ENCODE data around the gene GSAP.

The GSAP gene

GRCh38 chr7:77416621-77417371 is 647 bp upstream of the GSAP start:
- H3K9ac ChIP-seq (ENCODE audit: low read length) = peak overlapping the region; percentile 70
- no peaks in the 10 kb centered on the region for H3K36me3 ChIP-seq (ENCODE audit: control insufficient read depth, insufficient read depth, low read length)
- H3K27me3 ChIP-seq (ENCODE audit: control insufficient read depth, insufficient read depth, low read length) = no peaks in the 10 kb centered on the region
- no peaks in the 10 kb centered on the region for H3K9me3 ChIP-seq (ENCODE audit: control insufficient read depth, low read length)
- H3K4me3 ChIP-seq (ENCODE audit: low read length) = peak overlapping the region; percentile 43
- peaks cover 15% of the 10 kb centered on the region for H3K4me1 ChIP-seq (ENCODE audit: control insufficient read depth, insufficient read depth, low read length)

GRCh38 chr7:77415476-77415822 is 700 bp downstream of the GSAP start:
- Histone ChIP-seq H3K4me1 (ENCODE audit: control insufficient read depth, insufficient read depth, low read length) (peaks cover 15% of the 10 kb centered on the region), H3K4me3 (ENCODE audit: low read length) (peak overlapping the region; percentile 56), H3K36me3 (ENCODE audit: control insufficient read depth, insufficient read depth, low read length) (no peaks in the 10 kb centered on the region), H3K9me3 (ENCODE audit: control insufficient read depth, low read length) (no peaks in the 10 kb centered on the region), H3K9ac (ENCODE audit: low read length) (peak overlapping the region; percentile 70), H3K27me3 (ENCODE audit: control insufficient read depth, insufficient read depth, low read length) (no peaks in the 10 kb centered on the region)

GRCh38 chr7:77413861-77414424 is 2.2 kb downstream of the GSAP start:
- no peaks in the 10 kb centered on the region for H3K27me3 ChIP-seq (ENCODE audit: control insufficient read depth, insufficient read depth, low read length)
- H3K9me3 ChIP-seq (ENCODE audit: control insufficient read depth, low read length) = no peaks in the 10 kb centered on the region
- H3K4me1 ChIP-seq (ENCODE audit: control insufficient read depth, insufficient read depth, low read length) = peaks cover 24% of the 10 kb centered on the region
- no peaks in the 10 kb centered on the region for H3K36me3 ChIP-seq (ENCODE audit: control insufficient read depth, insufficient read depth, low read length)
- no peak overlapping the region for H3K9ac ChIP-seq (ENCODE audit: low read length)
- no peak overlapping the region for H3K4me3 ChIP-seq (ENCODE audit: low read length)

GRCh38 chr7:77413128-77413527 is 3.0 kb downstream of the GSAP start:
- Histone ChIP-seq H3K4me1 (ENCODE audit: control insufficient read depth, insufficient read depth, low read length) (peaks cover 22% of the 10 kb centered on the region), H3K4me3 (ENCODE audit: low read length) (no peak overlapping the region), H3K27me3 (ENCODE audit: control insufficient read depth, insufficient read depth, low read length) (no peaks in the 10 kb centered on the region)

GRCh38 chr7:77409739-77410547 is 6.2 kb downstream of the GSAP start:
- Histone ChIP-seq H3K4me1 (ENCODE audit: control insufficient read depth, insufficient read depth, low read length) (peaks cover 21% of the 10 kb centered on the region), H3K27me3 (ENCODE audit: control insufficient read depth, insufficient read depth, low read length) (no peaks in the 10 kb centered on the region), H3K4me3 (ENCODE audit: low read length) (no peak overlapping the region), H3K36me3 (ENCODE audit: control insufficient read depth, insufficient read depth, low read length) (no peaks in the 10 kb centered on the region), H3K9me3 (ENCODE audit: control insufficient read depth, low read length) (no peaks in the 10 kb centered on the region), H3K9ac (ENCODE audit: low read length) (no peak overlapping the region)

More at GRCh38 chr7:77413128-77413527, 3.0 kb downstream of the GSAP start:
- H3K36me3 ChIP-seq (ENCODE audit: control insufficient read depth, insufficient read depth, low read length) = no peaks in the 10 kb centered on the region
- no peak overlapping the region for H3K9ac ChIP-seq (ENCODE audit: low read length)
- H3K9me3 ChIP-seq (ENCODE audit: control insufficient read depth, low read length) = no peaks in the 10 kb centered on the region

- Histone ChIP-seq H3K27me3 (ENCODE audit: control insufficient read depth, insufficient read depth, low read length) (no peaks in the 10 kb centered on the region), H3K4me3 (ENCODE audit: low read length) (no peak overlapping the region), H3K9ac (ENCODE audit: low read length) (no peak overlapping the region), H3K36me3 (ENCODE audit: control insufficient read depth, insufficient read depth, low read length) (no peaks in the 10 kb centered on the region), H3K9me3 (ENCODE audit: control insufficient read depth, low read length) (no peaks in the 10 kb centered on the region), H3K4me1 (ENCODE audit: control insufficient read depth, insufficient read depth, low read length) (peaks cover 21% of the 10 kb centered on the region)
Measured at GRCh38 chr7:77409005-77409738, 7.0 kb downstream of the GSAP start.

GRCh38 chr7:77407906-77408305 is 8.2 kb downstream of the GSAP start:
- H3K27me3 ChIP-seq (ENCODE audit: control insufficient read depth, insufficient read depth, low read length) = no peaks in the 10 kb centered on the region
- H3K4me3 ChIP-seq (ENCODE audit: low read length) = no peak overlapping the region
- H3K4me1 ChIP-seq (ENCODE audit: control insufficient read depth, insufficient read depth, low read length) = peaks cover 21% of the 10 kb centered on the region
- no peaks in the 10 kb centered on the region for H3K9me3 ChIP-seq (ENCODE audit: control insufficient read depth, low read length)
- H3K9ac ChIP-seq (ENCODE audit: low read length) = no peak overlapping the region
- no peaks in the 10 kb centered on the region for H3K36me3 ChIP-seq (ENCODE audit: control insufficient read depth, insufficient read depth, low read length)

- H3K4me1 ChIP-seq (ENCODE audit: control insufficient read depth, insufficient read depth, low read length) = peaks cover 21% of the 10 kb centered on the region
- no peak overlapping the region for H3K9ac ChIP-seq (ENCODE audit: low read length)
- H3K9me3 ChIP-seq (ENCODE audit: control insufficient read depth, low read length) = no peaks in the 10 kb centered on the region
- H3K36me3 ChIP-seq (ENCODE audit: control insufficient read depth, insufficient read depth, low read length) = no peaks in the 10 kb centered on the region
- H3K4me3 ChIP-seq (ENCODE audit: low read length) = no peak overlapping the region
- H3K27me3 ChIP-seq (ENCODE audit: control insufficient read depth, insufficient read depth, low read length) = no peaks in the 10 kb centered on the region
Measured at GRCh38 chr7:77406421-77406820, 9.7 kb downstream of the GSAP start.

GRCh38 chr7:77404641-77405040 is 11.5 kb downstream of the GSAP start:
- H3K27me3 ChIP-seq (ENCODE audit: control insufficient read depth, insufficient read depth, low read length) = no peaks in the 10 kb centered on the region
- no peaks in the 10 kb centered on the region for H3K36me3 ChIP-seq (ENCODE audit: control insufficient read depth, insufficient read depth, low read length)
- no peaks in the 10 kb centered on the region for H3K9me3 ChIP-seq (ENCODE audit: control insufficient read depth, low read length)
- no peak overlapping the region for H3K9ac ChIP-seq (ENCODE audit: low read length)
- no peak overlapping the region for H3K4me3 ChIP-seq (ENCODE audit: low read length)
- H3K4me1 ChIP-seq (ENCODE audit: control insufficient read depth, insufficient read depth, low read length) = peaks cover 21% of the 10 kb centered on the region

- Histone ChIP-seq H3K9ac (ENCODE audit: low read length) (no peak overlapping the region), H3K36me3 (ENCODE audit: control insufficient read depth, insufficient read depth, low read length) (no peaks in the 10 kb centered on the region), H3K4me3 (ENCODE audit: low read length) (no peak overlapping the region), H3K4me1 (ENCODE audit: control insufficient read depth, insufficient read depth, low read length) (peaks cover 19% of the 10 kb centered on the region), H3K27me3 (ENCODE audit: control insufficient read depth, insufficient read depth, low read length) (no peaks in the 10 kb centered on the region), H3K9me3 (ENCODE audit: control insufficient read depth, low read length) (no peaks in the 10 kb centered on the region)
Measured at GRCh38 chr7:77403957-77404356, 12.2 kb downstream of the GSAP start.

- peaks cover 18% of the 10 kb centered on the region for H3K4me1 ChIP-seq (ENCODE audit: control insufficient read depth, insufficient read depth, low read length)
- no peak overlapping the region for H3K4me3 ChIP-seq (ENCODE audit: low read length)
- no peaks in the 10 kb centered on the region for H3K27me3 ChIP-seq (ENCODE audit: control insufficient read depth, insufficient read depth, low read length)
- no peaks in the 10 kb centered on the region for H3K36me3 ChIP-seq (ENCODE audit: control insufficient read depth, insufficient read depth, low read length)
- H3K9me3 ChIP-seq (ENCODE audit: control insufficient read depth, low read length) = no peaks in the 10 kb centered on the region
- no peak overlapping the region for H3K9ac ChIP-seq (ENCODE audit: low read length)
Measured at GRCh38 chr7:77402818-77403217, 13.3 kb downstream of the GSAP start.

- H3K4me3 ChIP-seq (ENCODE audit: low read length) = no peak overlapping the region
Measured at GRCh38 chr7:77401002-77401401, 15.1 kb downstream of the GSAP start.

More at GRCh38 chr7:77401002-77401401, 15.1 kb downstream of the GSAP start:
- Histone ChIP-seq H3K9ac (ENCODE audit: low read length) (no peak overlapping the region), H3K36me3 (ENCODE audit: control insufficient read depth, insufficient read depth, low read length) (no peaks in the 10 kb centered on the region), H3K4me1 (ENCODE audit: control insufficient read depth, insufficient read depth, low read length) (peaks cover 11% of the 10 kb centered on the region), H3K27me3 (ENCODE audit: control insufficient read depth, insufficient read depth, low read length) (no peaks in the 10 kb centered on the region), H3K9me3 (ENCODE audit: control insufficient read depth, low read length) (no peaks in the 10 kb centered on the region)

Data from mucosa of stomach (tissue), 1 donor.